Measurements from ENCODE around the gene LRRC3.

GRCh38 chr21:44456214-44456914 is 1.1 kb downstream of the LRRC3 start:
- TF ChIP-seq CTCF (conservative IDR thresholded peaks at IDR 0.05; ENCODE audit: low read depth, low read length) (no peak), POLR2A (IDR thresholded peaks at IDR 0.05; ENCODE audit: low read depth, low read length) (no peak), RCOR1 (IDR thresholded peaks at IDR 0.05; ENCODE audit: insufficient replicate concordance, low read length) (no peak), MAZ (IDR thresholded peaks at IDR 0.05; ENCODE audit: borderline replicate concordance, low read depth, low read length) (no peak), RFX5 (IDR thresholded peaks at IDR 0.05; ENCODE audit: low read depth, low read length) (no peak), NFE2L2 (IDR thresholded peaks at IDR 0.05; ENCODE audit: low read depth, low read length) (no peak), BHLHE40 (IDR thresholded peaks at IDR 0.05; ENCODE audit: low read depth, low read length) (no peak), FOS (IDR thresholded peaks at IDR 0.05; ENCODE audit: low read depth, low read length) (no peak)
- TF ChIP-seq, protein P1, sequence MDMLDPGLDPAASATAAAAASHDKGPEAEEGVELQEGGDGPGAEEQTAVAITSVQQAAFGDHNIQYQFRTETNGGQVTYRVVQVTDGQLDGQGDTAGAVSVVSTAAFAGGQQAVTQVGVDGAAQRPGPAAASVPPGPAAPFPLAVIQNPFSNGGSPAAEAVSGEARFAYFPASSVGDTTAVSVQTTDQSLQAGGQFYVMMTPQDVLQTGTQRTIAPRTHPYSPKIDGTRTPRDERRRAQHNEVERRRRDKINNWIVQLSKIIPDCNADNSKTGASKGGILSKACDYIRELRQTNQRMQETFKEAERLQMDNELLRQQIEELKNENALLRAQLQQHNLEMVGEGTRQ (IDR thresholded peaks at IDR 0.05; ENCODE audit: low read depth, low read length) = no peak

Measured in IMR-90 (cell line).